HepG2 (cell line): ENCODE data around the gene TADA3. TPM values are rescaled to one million over a fixed set of nuclear protein-coding genes. Genes with fewer than 3 reads are reported as not detected.
A peak's percentile ranks its signal among the peaks of the same experiment; 100 is the strongest.

ENCODE experiments used
- ATAC-seq: fragments of 200-7000 bp; cut with Tn5 transposase; 3 replicates; pipeline ENCODE4 v1.9.1; 2020; ENCODE audit warnings: mild to moderate bottlenecking, moderate library complexity
- BruUV-seq: library from RNA; stranded (reverse); fragments of 400-500 nt; replicated peaks from 2 replicates; lab custom pipeline; 2021; lab: Mats Ljungman, UMichigan
- CTCF ChIA-PET: fragments of 300-600 bp; formaldehyde crosslinking; extraction: SDS; loops from one replicate; lab custom pipeline; 2021; ENCODE audit warnings: low total read pairs, inconsistent platforms, low intra/inter-chr PET ratio; lab: Yijun Ruan, JAX
- POLR2A ChIA-PET: fragments of 350-600 bp; sonication (Branson Sonifier 250); formaldehyde crosslinking; loops from one replicate; lab custom pipeline; 2020; ENCODE audit warnings: antibody characterized with exemption, inconsistent platforms; lab: Yijun Ruan, JAX
- DNase-seq: peaks from one replicate; pipeline ENCODE4 v3.0.0-alpha.2; 2015; ENCODE audit warnings: low spot score
- FAIRE-seq: peaks from 3 replicates; lab custom pipeline; 2011; peaks lifted over from hg19 to GRCh38; lab: Jason Lieb, UNC
- H2AFZ ChIP-seq: one replicate; pipeline ENCODE4 v1.6.1; 2011; ENCODE audit warnings: low read length, inconsistent platforms
- H3K27ac ChIP-seq: fragments of 300-600 bp; 3 replicates; pipeline ENCODE4 v1.8.0; 2011; ENCODE audit warnings: mixed run types, mild to moderate bottlenecking, mixed read lengths, low read length, inconsistent platforms; ENCODE audit not compliant: insufficient read depth; ENCODE audit errors: extremely low read length
- H3K27me3 ChIP-seq, 2 experiments: fragments of 200-600 bp in 1 of 2; 2 replicates in 1 of 2; 3 replicates in 1 of 2; pipeline versions ENCODE4 v1.6.0 to v1.8.0; 2011; ENCODE audit warnings: low read length in 2 of 2, mild to moderate bottlenecking in 2 of 2, moderate library complexity in 2 of 2, inconsistent platforms in 1 of 2; ENCODE audit not compliant: insufficient read depth in 2 of 2, control insufficient read depth in 1 of 2
- H3K36me3 ChIP-seq, 2 experiments: fragments of 200-600 bp in 1 of 2; replicated peaks in 1 of 2; 2 replicates in 1 of 2; 3 replicates in 1 of 2; pipeline versions ENCODE4 v1.5.1 to v1.8.0; 2011; ENCODE audit warnings: low read length in 2 of 2, inconsistent platforms in 1 of 2; ENCODE audit not compliant: insufficient read depth in 2 of 2, control insufficient read depth in 1 of 2
- H3K4me1 ChIP-seq: 2 replicates; pipeline ENCODE4 v1.5.1; 2012; ENCODE audit warnings: low read length, inconsistent platforms; ENCODE audit not compliant: insufficient read depth
- H3K4me2 ChIP-seq: 2 replicates; pipeline ENCODE4 v1.6.0; 2011; ENCODE audit warnings: low read depth, low read length, inconsistent platforms
- H3K4me3 ChIP-seq, 3 experiments: fragments of 200-600 bp in 1 of 3; sonication (generic), shearing (Covaris generic) in 1 of 3; replicated peaks in 1 of 3; 2 replicates each; pipeline ENCODE4 v1.5.1; 2011 to 2016; ENCODE audit warnings: low read length in 3 of 3, inconsistent platforms in 2 of 3, low read depth in 2 of 3, mild to moderate bottlenecking in 2 of 3, control low read depth in 1 of 3, mixed read lengths in 1 of 3; ENCODE audit not compliant: insufficient read depth in 1 of 3
- H3K79me2 ChIP-seq: one replicate; pipeline ENCODE4 v1.6.1; 2011; ENCODE audit warnings: low read length, inconsistent platforms; ENCODE audit not compliant: insufficient read depth
- H3K9ac ChIP-seq: 2 replicates; pipeline ENCODE4 v1.6.0; 2011; ENCODE audit warnings: mild to moderate bottlenecking, low read depth, low read length, inconsistent platforms; ENCODE audit not compliant: insufficient read depth
- H3K9me3 ChIP-seq: 2 replicates; pipeline ENCODE4 v1.5.1; 2012; ENCODE audit warnings: mild to moderate bottlenecking, low read length
- H4K20me1 ChIP-seq: 2 replicates; pipeline ENCODE4 v1.6.0; 2011; ENCODE audit warnings: inconsistent platforms, mild to moderate bottlenecking, low read length, moderate library complexity; ENCODE audit not compliant: insufficient read depth
- CHD2 ChIP-seq: IDR thresholded peaks from 2 replicates; pipeline ENCODE4 v1.6.1; 2011; ENCODE audit warnings: low read depth, low read length, improper control_type of control experiment
- KAT8 ChIP-seq: IDR thresholded peaks from 2 replicates; pipeline ENCODE4 v1.6.1; 2016; ENCODE audit warnings: missing genetic modification reagents, missing compliant biosample characterization
- MYC ChIP-seq: sonication (generic); formaldehyde crosslinking; IDR thresholded peaks from 2 replicates; pipeline ENCODE4 v1.9.0; 2021; ENCODE audit warnings: missing genetic modification reagents, borderline replicate concordance
- NR2C2 ChIP-seq: sonication (generic); formaldehyde crosslinking; IDR thresholded peaks from 2 replicates; pipeline ENCODE4 v1.4.0; 2020; ENCODE audit warnings: missing genetic modification reagents, mild to moderate bottlenecking, moderate library complexity, borderline replicate concordance
- SRY ChIP-seq: sonication (generic); formaldehyde crosslinking; IDR thresholded peaks from 2 replicates; pipeline ENCODE4 v1.8.0; 2022; ENCODE audit warnings: mild to moderate bottlenecking, missing genetic modification reagents
- ZBED4 ChIP-seq: sonication (generic); formaldehyde crosslinking; IDR thresholded peaks from 2 replicates; pipeline ENCODE4 v1.4.0; 2020; ENCODE audit warnings: missing genetic modification reagents, borderline replicate concordance
- ZFP36L2 ChIP-seq: sonication (generic); formaldehyde crosslinking; IDR thresholded peaks from 2 replicates; pipeline ENCODE4 v1.4.0; 2020; ENCODE audit warnings: missing genetic modification reagents
- ZNF121 ChIP-seq: sonication (generic); formaldehyde crosslinking; IDR thresholded peaks from 2 replicates; pipeline ENCODE4 v1.5.0; 2020; ENCODE audit warnings: mild to moderate bottlenecking, missing genetic modification reagents
- ZNF17 ChIP-seq: sonication (generic); formaldehyde crosslinking; IDR thresholded peaks from 2 replicates; pipeline ENCODE4 v1.5.0; 2020; ENCODE audit warnings: mild to moderate bottlenecking, missing genetic modification reagents
- ZNF224 ChIP-seq: sonication (generic); formaldehyde crosslinking; IDR thresholded peaks from 2 replicates; pipeline ENCODE4 v1.5.0; 2020; ENCODE audit warnings: mild to moderate bottlenecking, missing genetic modification reagents
- ZNF512 ChIP-seq: sonication (generic); formaldehyde crosslinking; IDR thresholded peaks from 2 replicates; pipeline ENCODE4 v1.4.0; 2020; ENCODE audit warnings: mild to moderate bottlenecking, missing genetic modification reagents
- ZNF550 ChIP-seq: sonication (generic); formaldehyde crosslinking; IDR thresholded peaks from 2 replicates; pipeline ENCODE4 v1.4.0; 2020; ENCODE audit warnings: mild to moderate bottlenecking, missing genetic modification reagents, borderline replicate concordance
- WGBS: methylation state at CpG from one replicate; pipeline ENCODE4 v1.1.6; 2017; ENCODE audit warnings: low lambda C conversion rate; 5-methylcytosine and 5-hydroxymethylcytosine counted together
- in situ Hi-C: cut with HindIII; loops from 2 replicates; pipeline ENCODE4 v1.10.0; 2017; ENCODE audit warnings: low pct_unique_long_range_greater_than_20kb; ENCODE audit not compliant: extremely low pct_ligation_motif_present
- intact Hi-C: fragments of 100-400 bp; cut with micrococcal nuclease; formaldehyde crosslinking; loops from one replicate; pipeline ENCODE4 v1.10.0; 2022; ENCODE audit not compliant: unreplicated experiment
- polyA plus RNA-seq, 8 experiments: library from polyadenylated mRNA; depleted of rRNA in 3 of 8; stranded (reverse) in 7 of 8; unstranded in 1 of 8; fragments of >200 nt; fragmentation: Illumina TruSeq in 4 of 8; extraction: Trizol in 4 of 8; gene quantifications; 2 replicates each; pipeline versions ENCODE4 v1.2.1 to v1.2.3, GENCODE V29; 2011 to 2016; ENCODE audit warnings: low read depth in 4 of 8, missing spikeins in 1 of 8, mixed read lengths in 1 of 8; ENCODE audit not compliant: insufficient read depth in 1 of 8
- total RNA-seq, 5 experiments: library from RNA; depleted of rRNA; stranded (reverse); fragments of >200 nt; fragmentation: Illumina TruSeq; extraction: Trizol; gene quantifications; 2 replicates each; pipeline ENCODE4 v1.2.3, GENCODE V29; 2016; ENCODE audit warnings: low read depth in 1 of 5
- TF ChIP-seq, protein P1 (sequence below): IDR thresholded peaks from 2 replicates; pipeline ENCODE4 v1.6.1; 2016; ENCODE audit warnings: missing compliant biosample characterization, missing genetic modification reagents, borderline replicate concordance
- TF ChIP-seq, protein P2 (sequence below): sonication (generic); formaldehyde crosslinking; IDR thresholded peaks from 2 replicates; pipeline ENCODE4 v1.5.0; 2020; ENCODE audit warnings: mild to moderate bottlenecking, missing genetic modification reagents

Gene TADA3
- total and polyA plus RNA-seq, 2 of the 13 experiments (the other 11 are each of a cell fraction or from before 2014, with no cell fraction given): 32.1 to 37.1 TPM

- TF ChIP-seq ZNF512 (CRISPR knock-in tag): no peak
- TF ChIP-seq ZFP36L2 (CRISPR knock-in tag): no peak
- no peak for TF ChIP-seq SRY
- no peak for TF ChIP-seq MYC
- no peak for TF ChIP-seq CHD2
- no peak for TF ChIP-seq KAT8 (CRISPR knock-in tag)
- no peak for TF ChIP-seq ZNF17 (CRISPR knock-in tag)
- TF ChIP-seq, protein P1, sequence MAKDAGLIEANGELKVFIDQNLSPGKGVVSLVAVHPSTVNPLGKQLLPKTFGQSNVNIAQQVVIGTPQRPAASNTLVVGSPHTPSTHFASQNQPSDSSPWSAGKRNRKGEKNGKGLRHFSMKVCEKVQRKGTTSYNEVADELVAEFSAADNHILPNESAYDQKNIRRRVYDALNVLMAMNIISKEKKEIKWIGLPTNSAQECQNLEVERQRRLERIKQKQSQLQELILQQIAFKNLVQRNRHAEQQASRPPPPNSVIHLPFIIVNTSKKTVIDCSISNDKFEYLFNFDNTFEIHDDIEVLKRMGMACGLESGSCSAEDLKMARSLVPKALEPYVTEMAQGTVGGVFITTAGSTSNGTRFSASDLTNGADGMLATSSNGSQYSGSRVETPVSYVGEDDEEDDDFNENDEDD (CRISPR knock-in tag): no peak
- TF ChIP-seq ZNF224 (CRISPR knock-in tag): no peak
These were observed 37.6 kb downstream of the TADA3 start (continued) for GRCh38 chr3:9754678-9755077.

GRCh38 chr3:9750556-9751411 is 41.5 kb downstream of the TADA3 start:
- peaks cover 25 to 37% of the 10 kb centered on the region in 2 experiments for H3K36me3 ChIP-seq
- ATAC-seq (peak; percentile 55), FAIRE-seq (peak; percentile 81), DNase-seq (peak; percentile 53)
- peaks cover 19% of the 10 kb centered on the region for H3K4me1 ChIP-seq
- no peaks in the 10 kb centered on the region for H4K20me1 ChIP-seq
- WGBS: 12% methylated on average over 17 of the region's 17 CpGs
- POLR2A ChIA-PET: interaction anchor here (1.2 to 4.0 kb wide), 10 partner anchors 9 to 497 kb away, joined by 4 to 50 read pairs (median 9); partner anchors contain the start of genes ARPC4, BRPF1, CAMK1 and MTMR14
- in situ Hi-C loops (no loop called here), intact Hi-C loops (no loop called here)
- H3K4me3 ChIP-seq: peak overlapping the region; percentile 83 to 93 (median 89)
- no peak overlapping the region for H2AFZ ChIP-seq
- H3K27ac ChIP-seq: peak overlapping the region; percentile 72
- H3K4me2 ChIP-seq: peak overlapping the region; percentile 90
- peak overlapping the region; percentile 72 for H3K9ac ChIP-seq
- H3K27me3 ChIP-seq: no peaks in the 10 kb centered on the region
- BruUV-seq: no TSS peak
- H3K9me3 ChIP-seq: no peaks in the 10 kb centered on the region
- peaks cover 13% of the 10 kb centered on the region for H3K79me2 ChIP-seq
- CTCF ChIA-PET: no interaction called here
- TF ChIP-seq ZBED4: no peak
- TF ChIP-seq ZNF550 (CRISPR knock-in tag): no peak
- TF ChIP-seq NR2C2: no peak
- peak; percentile 85; the same call in 1 of the 2 replicates for TF ChIP-seq ZNF121 (CRISPR knock-in tag)
- TF ChIP-seq, protein P2, sequence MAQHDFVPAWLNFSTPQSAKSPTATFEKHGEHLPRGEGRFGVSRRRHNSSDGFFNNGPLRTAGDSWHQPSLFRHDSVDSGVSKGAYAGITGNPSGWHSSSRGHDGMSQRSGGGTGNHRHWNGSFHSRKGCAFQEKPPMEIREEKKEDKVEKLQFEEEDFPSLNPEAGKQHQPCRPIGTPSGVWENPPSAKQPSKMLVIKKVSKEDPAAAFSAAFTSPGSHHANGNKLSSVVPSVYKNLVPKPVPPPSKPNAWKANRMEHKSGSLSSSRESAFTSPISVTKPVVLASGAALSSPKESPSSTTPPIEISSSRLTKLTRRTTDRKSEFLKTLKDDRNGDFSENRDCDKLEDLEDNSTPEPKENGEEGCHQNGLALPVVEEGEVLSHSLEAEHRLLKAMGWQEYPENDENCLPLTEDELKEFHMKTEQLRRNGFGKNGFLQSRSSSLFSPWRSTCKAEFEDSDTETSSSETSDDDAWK (CRISPR knock-in tag): no peak
